Measurements from ENCODE around the gene SLC13A3.

Gene SLC13A3

GRCh38 chr20:46530640-46531039 lies 120.6 kb downstream of the SLC13A3 start:
- DNase-seq (ENCODE audit: low spot score), result no peak

- DNase-seq (ENCODE audit: low spot score), result peak; percentile 28
Measured at GRCh38 chr20:46523696-46524328, 127.4 kb downstream of the SLC13A3 start.

DNA sequence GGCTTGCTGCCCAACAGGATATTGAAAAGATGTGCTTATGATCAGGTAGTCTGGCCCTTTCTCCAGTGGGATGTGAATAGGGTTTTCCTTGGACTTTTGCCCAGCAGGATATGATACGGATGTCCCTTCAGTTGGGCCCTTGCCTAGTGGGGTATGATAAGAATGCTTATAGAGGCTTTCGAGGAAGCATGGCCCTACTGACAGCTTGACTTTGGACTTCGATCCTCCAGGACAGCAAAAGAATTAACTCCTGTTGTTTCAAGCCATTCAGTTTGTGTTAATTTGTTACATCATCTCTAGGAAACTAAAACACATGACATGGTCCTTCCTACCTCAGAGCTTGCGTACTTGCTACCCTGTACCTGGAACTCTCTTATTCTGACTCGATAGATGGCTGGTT lies 128.2 kb downstream of the SLC13A3 start:
- no peak for DNase-seq (ENCODE audit: low spot score)

GRCh38 chr20:46520976-46521579 lies 130.2 kb downstream of the SLC13A3 start:
- DNase-seq (ENCODE audit: low spot score), result peak; percentile 61

- no peak for DNase-seq (ENCODE audit: low spot score)
Measured at GRCh38 chr20:46520540-46520939, 130.7 kb downstream of the SLC13A3 start.

- DNase-seq (ENCODE audit: low spot score), result no peak
Measured at GRCh38 chr20:46519471-46520068, 131.7 kb downstream of the SLC13A3 start.

DNA sequence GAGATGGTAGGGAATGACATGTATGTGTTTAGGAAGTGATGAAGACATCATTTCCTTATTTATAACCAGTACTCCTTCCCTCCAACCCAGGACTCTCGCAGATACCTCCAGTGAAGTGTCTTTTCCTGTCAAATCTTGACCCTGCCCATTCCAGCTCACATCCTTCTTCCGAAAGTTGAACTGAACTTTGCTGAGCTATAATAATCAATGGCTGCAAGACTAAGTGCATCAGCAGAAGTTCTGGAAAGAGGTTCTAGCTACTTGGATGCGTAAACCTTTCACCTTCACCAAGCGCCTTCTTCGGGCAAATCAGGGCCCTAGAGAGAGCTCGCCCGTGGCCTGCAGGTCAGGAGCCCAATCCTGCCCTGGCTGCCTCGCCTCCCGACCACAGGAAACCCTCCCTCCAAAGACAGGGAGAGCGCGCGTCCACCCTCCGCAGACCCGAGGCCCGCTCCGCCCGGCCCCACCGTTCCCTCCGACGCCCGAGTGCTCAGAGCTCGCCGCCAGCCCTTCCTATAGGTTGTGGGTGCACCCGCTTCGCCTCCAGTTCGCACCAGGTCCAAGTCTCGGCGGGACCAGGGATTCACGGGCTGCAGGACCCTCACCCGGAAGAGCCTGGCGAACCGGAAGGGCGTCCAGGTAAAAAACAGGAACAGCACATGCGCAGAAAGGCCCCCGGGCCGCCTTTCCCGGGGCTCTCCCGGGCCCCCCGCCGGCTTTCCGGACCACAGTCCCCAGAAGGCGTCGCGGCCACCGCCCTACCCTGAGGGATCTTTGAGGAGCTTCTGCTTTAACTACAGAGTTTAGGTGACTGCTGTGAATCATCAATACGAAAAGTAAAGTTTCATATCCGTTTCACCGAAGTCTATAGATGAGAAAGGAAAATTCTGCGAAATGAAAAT lies 138.1 kb downstream of the SLC13A3 start, which contains the start of gene ZNF334:
Gene ZNF334, minus strand, starts transcription at position 617 of the 902 bp plus-strand sequence. CDS start 1,457 bp downstream, outside the sequence.
- DNase-seq (ENCODE audit: low spot score), result no peak

DNA sequence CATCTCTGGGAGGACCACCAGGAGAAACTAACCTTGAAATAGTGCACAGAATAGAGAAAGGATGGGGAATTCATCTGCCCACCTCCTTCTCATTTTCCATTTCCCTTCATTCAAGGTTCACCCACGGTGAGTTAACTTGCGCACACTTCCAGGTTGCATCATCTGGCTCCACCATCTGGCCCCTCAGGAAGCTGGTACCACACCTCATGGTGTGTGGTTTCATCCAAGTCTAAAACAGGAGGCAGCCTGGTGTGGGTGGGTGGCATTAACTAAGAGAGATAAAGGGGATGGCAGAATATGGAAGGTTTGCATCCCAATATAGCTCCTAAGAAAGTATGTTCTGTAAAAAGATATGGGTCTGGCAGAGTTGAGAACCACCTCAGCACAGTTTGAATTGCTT lies 141.7 kb downstream of the SLC13A3 start:
- DNase-seq (ENCODE audit: low spot score), result no peak

Measured in NAMALWA (cell line).